A673 (cell line): ENCODE results near the gene GAB4.

Experiments used
- CTCF ChIP-seq: fragments of 300-800, 200-600 bp; sonication (generic); conservative IDR thresholded peaks from 2 replicates; pipeline ENCODE4 v1.5.1; 2017; ENCODE audit warnings: low read depth, mild to moderate bottlenecking, antibody characterized with exemption, low read length, moderate library complexity, mixed read lengths
- EZH2 ChIP-seq: fragments of 200-600 bp; sonication (generic); IDR thresholded peaks from 2 replicates; pipeline ENCODE4 v1.6.1; 2017; ENCODE audit warnings: borderline replicate concordance, low read depth, mild to moderate bottlenecking, mixed read lengths, antibody characterized with exemption, low read length; ENCODE audit not compliant: poor library complexity, severe bottlenecking

GRCh38 chr22:16933291-16934282, 74.4 kb downstream of the GAB4 start:
- no peak for TF ChIP-seq CTCF
- no peak for TF ChIP-seq EZH2
